ENCODE measurements around the gene SUV39H1. TPM values are rescaled to one million over a fixed set of nuclear protein-coding genes. Genes with fewer than 3 reads are reported as not detected.

SUV39H1 gene
- total and polyA plus RNA-seq, 2 experiments from 2014 or later = 6.0 to 6.8 TPM

GRCh38 chrX:48663241-48663640 lies 33.3 kb upstream of the SUV39H1 start:
- no peaks in the 10 kb centered on the region for H3K36me3 ChIP-seq (ENCODE audit: low read depth)
- no peaks in the 10 kb centered on the region for H3K27me3 ChIP-seq (replicated peaks; ENCODE audit: insufficient read depth)
- H3K79me2 ChIP-seq (ENCODE audit: insufficient read depth) = no peaks in the 10 kb centered on the region
- H2AFZ ChIP-seq = no peak overlapping the region
- in situ Hi-C loops (cut with MboI) = loop anchor here (25.0 kb wide), 1 partner anchor 249 kb away; the partner anchor contains the start of genes PIM2 and SLC35A2
- no peaks in the 10 kb centered on the region for H3F3A ChIP-seq (ENCODE audit: insufficient read depth)
- no peaks in the 10 kb centered on the region for H4K20me1 ChIP-seq (ENCODE audit: insufficient read depth)
- DNase-seq = no peak
- no peaks in the 10 kb centered on the region for H3K9me2 ChIP-seq (ENCODE audit: insufficient read depth)
- TF ChIP-seq EZH2 (IDR thresholded peaks at IDR 0.05; ENCODE audit: insufficient read depth, poor library complexity, severe bottlenecking) = no peak
- no peak for TF ChIP-seq EZH2phosphoT487 (IDR thresholded peaks at IDR 0.05; ENCODE audit: insufficient read depth, low read depth)
- H3K27ac ChIP-seq = no peak overlapping the region
- no peaks in the 10 kb centered on the region for H3K9me3 ChIP-seq (ENCODE audit: low read depth)
- 0 to 10% methylated on average over 1 of the region's 1 CpG for WGBS, 2 experiments (ENCODE audit: low coverage in 1 of 2, low lambda C conversion rate in 2 of 2, missing lambda C conversion rate in 2 of 2)
- H3K4me1 ChIP-seq (ENCODE audit: insufficient read depth) = no peaks in the 10 kb centered on the region
- H3K9ac ChIP-seq = no peak overlapping the region
- no peak overlapping the region for H3K4me2 ChIP-seq (ENCODE audit: unreplicated experiment)
- no peak overlapping the region for H3K4me3 ChIP-seq

- no peaks in the 10 kb centered on the region for H3K9me3 ChIP-seq (ENCODE audit: low read depth)
- H3K36me3 ChIP-seq (ENCODE audit: low read depth) = no peaks in the 10 kb centered on the region
- H3K9me2 ChIP-seq (ENCODE audit: insufficient read depth) = no peaks in the 10 kb centered on the region
- TF ChIP-seq EZH2phosphoT487 (IDR thresholded peaks at IDR 0.05; ENCODE audit: insufficient read depth, low read depth) (no peak), EZH2 (IDR thresholded peaks at IDR 0.05; ENCODE audit: insufficient read depth, poor library complexity, severe bottlenecking) (no peak)
- no peaks in the 10 kb centered on the region for H3K27me3 ChIP-seq (replicated peaks; ENCODE audit: insufficient read depth)
- H3K4me2 ChIP-seq (ENCODE audit: unreplicated experiment) = no peak overlapping the region
- H3K4me1 ChIP-seq (ENCODE audit: insufficient read depth) = no peaks in the 10 kb centered on the region
- no peak overlapping the region for H3K27ac ChIP-seq
- H3K9ac ChIP-seq = no peak overlapping the region
- no peak for DNase-seq
- H4K20me1 ChIP-seq (ENCODE audit: insufficient read depth) = no peaks in the 10 kb centered on the region
- no peaks in the 10 kb centered on the region for H3F3A ChIP-seq (ENCODE audit: insufficient read depth)
- no peak overlapping the region for H3K4me3 ChIP-seq
- WGBS, 2 experiments (ENCODE audit: low coverage in 1 of 2, low lambda C conversion rate in 2 of 2, missing lambda C conversion rate in 2 of 2) = 88 to 100% methylated on average over 1 of the region's 1 CpG
- in situ Hi-C loops (cut with MboI) = loop anchor here (25.0 kb wide), 1 partner anchor 248 kb away; the partner anchor contains the start of genes PIM2 and SLC35A2
- H2AFZ ChIP-seq = no peak overlapping the region
- H3K79me2 ChIP-seq (ENCODE audit: insufficient read depth) = no peaks in the 10 kb centered on the region
These were observed 32.4 kb upstream of the SUV39H1 start for GRCh38 chrX:48664156-48664555.

- no peaks in the 10 kb centered on the region for H3F3A ChIP-seq (ENCODE audit: insufficient read depth)
- H3K4me2 ChIP-seq (ENCODE audit: unreplicated experiment) = no peak overlapping the region
- in situ Hi-C loops (cut with MboI) = loop anchor here (25.0 kb wide), 1 partner anchor 246 kb away; the partner anchor contains the start of genes PIM2 and SLC35A2
- H3K4me1 ChIP-seq (ENCODE audit: insufficient read depth) = no peaks in the 10 kb centered on the region
- H3K4me3 ChIP-seq = no peak overlapping the region
- H2AFZ ChIP-seq = no peak overlapping the region
- no peak overlapping the region for H3K9ac ChIP-seq
- no peaks in the 10 kb centered on the region for H3K36me3 ChIP-seq (ENCODE audit: low read depth)
- H3K9me3 ChIP-seq (ENCODE audit: low read depth) = no peaks in the 10 kb centered on the region
- H3K79me2 ChIP-seq (ENCODE audit: insufficient read depth) = no peaks in the 10 kb centered on the region
- no peaks in the 10 kb centered on the region for H3K27me3 ChIP-seq (replicated peaks; ENCODE audit: insufficient read depth)
- WGBS, 2 experiments (ENCODE audit: low coverage in 1 of 2, low lambda C conversion rate in 2 of 2, missing lambda C conversion rate in 2 of 2) = 51 to 56% methylated on average over 2 of the region's 2 CpGs
- H4K20me1 ChIP-seq (ENCODE audit: insufficient read depth) = no peaks in the 10 kb centered on the region
- H3K9me2 ChIP-seq (ENCODE audit: insufficient read depth) = no peaks in the 10 kb centered on the region
- no peak for TF ChIP-seq EZH2 (IDR thresholded peaks at IDR 0.05; ENCODE audit: insufficient read depth, poor library complexity, severe bottlenecking)
- TF ChIP-seq EZH2phosphoT487 (IDR thresholded peaks at IDR 0.05; ENCODE audit: insufficient read depth, low read depth) = no peak
- no peak overlapping the region for H3K27ac ChIP-seq
- DNase-seq = peak; percentile 64
These were observed 30.5 kb upstream of the SUV39H1 start for GRCh38 chrX:48665991-48666390.

- Histone ChIP-seq H3K9ac (no peak overlapping the region), H4K20me1 (ENCODE audit: insufficient read depth) (no peaks in the 10 kb centered on the region), H3F3A (ENCODE audit: insufficient read depth) (no peaks in the 10 kb centered on the region), H3K27ac (no peak overlapping the region), H2AFZ (no peak overlapping the region), H3K4me2 (ENCODE audit: unreplicated experiment) (no peak overlapping the region), H3K79me2 (ENCODE audit: insufficient read depth) (no peaks in the 10 kb centered on the region), H3K27me3 (replicated peaks; ENCODE audit: insufficient read depth) (no peaks in the 10 kb centered on the region), H3K9me2 (ENCODE audit: insufficient read depth) (no peaks in the 10 kb centered on the region), H3K36me3 (ENCODE audit: low read depth) (no peaks in the 10 kb centered on the region), H3K9me3 (ENCODE audit: low read depth) (no peaks in the 10 kb centered on the region), H3K4me3 (no peak overlapping the region), H3K4me1 (ENCODE audit: insufficient read depth) (no peaks in the 10 kb centered on the region)
- 90 to 92% methylated on average over 3 to 4 of the region's 4 CpGs for WGBS, 2 experiments (ENCODE audit: low coverage in 1 of 2, low lambda C conversion rate in 2 of 2, missing lambda C conversion rate in 2 of 2)
- TF ChIP-seq EZH2phosphoT487 (IDR thresholded peaks at IDR 0.05; ENCODE audit: insufficient read depth, low read depth) = no peak
- TF ChIP-seq EZH2 (IDR thresholded peaks at IDR 0.05; ENCODE audit: insufficient read depth, poor library complexity, severe bottlenecking) = no peak
- DNase-seq = no peak
- in situ Hi-C loops (cut with MboI) = loop anchor here (25.0 kb wide), 1 partner anchor 246 kb away; the partner anchor contains the start of genes PIM2 and SLC35A2
These were observed 29.9 kb upstream of the SUV39H1 start for GRCh38 chrX:48666649-48667048.
